Measurements from ENCODE around the gene PALM. TPM values are rescaled to one million over a fixed set of nuclear protein-coding genes. Genes with fewer than 3 reads are reported as not detected.

PALM gene
- total and polyA plus RNA-seq, 10 of the 15 experiments (the other 5 are each of a cell fraction or from before 2014, with no cell fraction given), result 0.09 to 0.95 (median 0.23) TPM; not detected in 2

DNA sequence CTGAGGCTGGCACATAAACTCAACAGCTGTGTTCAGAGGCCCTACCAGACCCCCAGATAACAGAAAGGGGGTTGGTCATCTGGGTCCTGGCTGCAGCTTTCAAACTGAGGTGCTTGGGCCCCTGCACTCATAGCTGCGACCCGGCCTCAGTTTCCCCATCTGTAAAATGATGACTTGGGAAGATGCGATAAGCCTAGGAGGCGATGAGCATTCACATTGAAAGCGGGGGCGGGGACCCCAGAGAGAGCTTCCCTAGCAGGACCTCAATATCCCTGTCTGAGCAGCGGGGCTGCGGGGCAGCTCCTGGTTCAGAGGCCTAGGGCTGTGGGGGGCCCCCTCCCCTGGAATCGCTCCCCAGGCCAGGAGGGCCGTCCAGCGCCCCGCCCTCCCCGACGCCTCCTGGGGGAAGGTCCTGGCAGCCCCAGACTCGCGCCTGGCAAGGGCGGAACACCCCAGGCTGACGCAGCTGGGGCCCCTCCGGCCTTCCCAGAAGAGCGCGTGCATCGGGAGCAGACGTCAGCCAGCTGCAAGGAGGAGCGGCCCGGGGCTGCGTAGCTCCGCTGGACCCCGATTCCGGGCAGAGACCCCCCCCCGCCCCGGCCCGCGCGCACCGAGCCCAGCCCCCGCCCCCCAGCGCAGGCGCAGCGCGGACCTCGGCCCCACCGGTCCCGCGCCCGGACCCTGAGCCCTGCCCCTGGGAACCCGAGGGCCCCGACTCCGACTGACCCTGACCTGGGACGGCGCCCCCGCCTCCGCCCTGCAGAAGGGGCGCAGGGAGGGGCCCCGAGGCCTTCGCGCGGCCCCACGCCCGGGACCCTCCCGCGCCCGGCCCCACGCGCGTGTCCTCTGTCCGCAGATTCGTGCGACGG lies 29.1 kb upstream of the PALM start (continued):
- TF ChIP-seq, protein P1, sequence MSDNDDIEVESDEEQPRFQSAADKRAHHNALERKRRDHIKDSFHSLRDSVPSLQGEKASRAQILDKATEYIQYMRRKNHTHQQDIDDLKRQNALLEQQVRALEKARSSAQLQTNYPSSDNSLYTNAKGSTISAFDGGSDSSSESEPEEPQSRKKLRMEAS (IDR thresholded peaks at IDR 0.05; ENCODE audit: low read depth, low read length), result no peak
- peak; percentile 88 for TF ChIP-seq DPF2 (IDR thresholded peaks at IDR 0.05)

DNA sequence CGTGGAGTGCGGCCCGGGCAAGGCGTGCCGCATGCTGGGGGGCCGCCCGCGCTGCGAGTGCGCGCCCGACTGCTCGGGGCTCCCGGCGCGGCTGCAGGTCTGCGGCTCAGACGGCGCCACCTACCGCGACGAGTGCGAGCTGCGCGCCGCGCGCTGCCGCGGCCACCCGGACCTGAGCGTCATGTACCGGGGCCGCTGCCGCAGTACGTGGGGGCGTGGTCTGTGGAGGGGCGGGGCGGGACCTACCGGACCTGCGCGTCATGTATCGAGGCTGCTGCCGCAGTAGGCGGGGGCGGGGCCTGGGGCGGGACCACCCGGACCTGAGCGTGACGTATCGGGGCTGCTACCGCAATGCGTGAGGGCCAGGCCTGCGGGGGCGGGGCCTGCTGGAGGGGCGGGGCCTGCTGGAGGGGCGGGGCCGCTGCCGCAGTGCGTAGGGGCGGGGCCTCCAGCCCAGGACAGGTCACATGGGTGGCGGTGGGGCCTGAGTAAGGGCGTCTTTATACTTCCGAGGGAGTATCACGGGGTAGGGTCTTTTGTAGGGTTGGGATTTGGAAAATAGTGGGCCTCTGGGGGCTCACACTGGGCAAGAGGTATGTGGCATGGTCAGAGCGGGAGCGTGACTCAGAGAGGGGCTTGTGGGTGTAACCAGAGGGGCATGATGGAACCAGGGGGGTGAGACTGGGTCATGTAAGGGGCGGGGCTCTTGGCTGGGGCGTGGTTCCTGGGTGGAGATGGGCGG lies 28.3 kb upstream of the PALM start:
- Histone ChIP-seq H3K9ac (ENCODE audit: control insufficient read depth, insufficient read depth, low read length) (peak overlapping the region; percentile 65; the same call in 1 of the 2 replicates), H3K36me3 (ENCODE audit: control insufficient read depth in 2 of 2, insufficient read depth in 2 of 2, low read length in 1 of 2) (no peaks in the 10 kb centered on the region), H3K4me1 (ENCODE audit: control insufficient read depth, insufficient read depth, low read length) (peaks cover 11% of the 10 kb centered on the region), H3K4me2 (ENCODE audit: control insufficient read depth, insufficient read depth) (peak overlapping the region; percentile 86), H3K27me3 (replicated peaks in 1 of 2; ENCODE audit: control insufficient read depth in 2 of 2, insufficient read depth in 2 of 2, low read length in 1 of 2) (no peaks in the 10 kb centered on the region), H3K79me2 (ENCODE audit: control insufficient read depth, insufficient read depth, low read length) (no peaks in the 10 kb centered on the region), H2AFZ (ENCODE audit: control insufficient read depth, low read depth, low read length) (peak overlapping the region; percentile 97), H3K4me3 (peak overlapping the region; percentile 78; the same call in 1 of the 2 replicates), H3K9me3 (replicated peaks; ENCODE audit: control insufficient read depth, insufficient read depth, low read length) (no peaks in the 10 kb centered on the region), H4K20me1 (ENCODE audit: control insufficient read depth, insufficient read depth) (no peaks in the 10 kb centered on the region; the same call in 1 of the 2 replicates), H3K27ac (ENCODE audit: control insufficient read depth, insufficient read depth) (peak overlapping the region; percentile 84)
- DNase-seq (ENCODE audit: low read depth, low spot score) (peak; percentile 93), FAIRE-seq (peak; percentile 95), ATAC-seq (peak; percentile 87)
- CTCF ChIA-PET, result interaction anchor here (1.4 kb wide), 1 partner anchor 53 kb away, joined by 4 read pairs; no protein-coding TSS in a partner anchor
- 0% methylated on average over 41 of the region's 70 CpGs for WGBS (ENCODE audit: insufficient coverage, insufficient replicate concordance, low lambda C conversion rate, missing lambda C conversion rate)
- in situ Hi-C loops (cut with MboI) (no loop called here), intact Hi-C loops (cut with micrococcal nuclease; ENCODE audit: unreplicated experiment) (loop anchor here (2.0 kb wide), 2 partner anchors 18 to 22 kb away; partner anchors contain the start of gene RNF126)
- RAD21 ChIA-PET (ENCODE audit: unreplicated experiment), result interaction anchor here (1.5 to 2.0 kb wide), 2 partner anchors 17 to 106 kb away, joined by 4 to 8 read pairs; partner anchors contain the start of gene RNF126
- SMC1A ChIA-PET (ENCODE audit: uncharacterized antibody, unreplicated experiment), result interaction anchor here (1.2 kb wide), 1 partner anchor 49 kb away, joined by 3 read pairs; no protein-coding TSS in a partner anchor
- BruUV-seq (replicated peaks), result no TSS peak
- POLR2A ChIA-PET, result interaction anchor here (0.6 to 1.9 kb wide), 5 partner anchors 12 to 253 kb away, joined by 3 to 5 read pairs (median 5); no protein-coding TSS in a partner anchor
- TF ChIP-seq MXI1 (IDR thresholded peaks at IDR 0.05; ENCODE audit: low read depth, low read length), result peak; percentile 54
- TF ChIP-seq TCF12 (IDR thresholded peaks at IDR 0.05; ENCODE audit: low read depth, low read length), result no peak
- TF ChIP-seq, protein P2, sequence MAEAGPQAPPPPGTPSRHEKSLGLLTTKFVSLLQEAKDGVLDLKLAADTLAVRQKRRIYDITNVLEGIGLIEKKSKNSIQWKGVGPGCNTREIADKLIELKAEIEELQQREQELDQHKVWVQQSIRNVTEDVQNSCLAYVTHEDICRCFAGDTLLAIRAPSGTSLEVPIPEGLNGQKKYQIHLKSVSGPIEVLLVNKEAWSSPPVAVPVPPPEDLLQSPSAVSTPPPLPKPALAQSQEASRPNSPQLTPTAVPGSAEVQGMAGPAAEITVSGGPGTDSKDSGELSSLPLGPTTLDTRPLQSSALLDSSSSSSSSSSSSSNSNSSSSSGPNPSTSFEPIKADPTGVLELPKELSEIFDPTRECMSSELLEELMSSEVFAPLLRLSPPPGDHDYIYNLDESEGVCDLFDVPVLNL (IDR thresholded peaks at IDR 0.05; ENCODE audit: low read depth, low read length), result no peak; the same call in 1 of the 2 replicates
- peak; percentile 10; the same call in 1 of the 2 replicates for TF ChIP-seq SMC3 (IDR thresholded peaks at IDR 0.05; ENCODE audit: borderline replicate concordance, low read length)
- TF ChIP-seq, protein P3, sequence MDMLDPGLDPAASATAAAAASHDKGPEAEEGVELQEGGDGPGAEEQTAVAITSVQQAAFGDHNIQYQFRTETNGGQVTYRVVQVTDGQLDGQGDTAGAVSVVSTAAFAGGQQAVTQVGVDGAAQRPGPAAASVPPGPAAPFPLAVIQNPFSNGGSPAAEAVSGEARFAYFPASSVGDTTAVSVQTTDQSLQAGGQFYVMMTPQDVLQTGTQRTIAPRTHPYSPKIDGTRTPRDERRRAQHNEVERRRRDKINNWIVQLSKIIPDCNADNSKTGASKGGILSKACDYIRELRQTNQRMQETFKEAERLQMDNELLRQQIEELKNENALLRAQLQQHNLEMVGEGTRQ (IDR thresholded peaks at IDR 0.05; ENCODE audit: borderline replicate concordance, low read depth, low read length), result peak; percentile 38
- TF ChIP-seq, protein P4, sequence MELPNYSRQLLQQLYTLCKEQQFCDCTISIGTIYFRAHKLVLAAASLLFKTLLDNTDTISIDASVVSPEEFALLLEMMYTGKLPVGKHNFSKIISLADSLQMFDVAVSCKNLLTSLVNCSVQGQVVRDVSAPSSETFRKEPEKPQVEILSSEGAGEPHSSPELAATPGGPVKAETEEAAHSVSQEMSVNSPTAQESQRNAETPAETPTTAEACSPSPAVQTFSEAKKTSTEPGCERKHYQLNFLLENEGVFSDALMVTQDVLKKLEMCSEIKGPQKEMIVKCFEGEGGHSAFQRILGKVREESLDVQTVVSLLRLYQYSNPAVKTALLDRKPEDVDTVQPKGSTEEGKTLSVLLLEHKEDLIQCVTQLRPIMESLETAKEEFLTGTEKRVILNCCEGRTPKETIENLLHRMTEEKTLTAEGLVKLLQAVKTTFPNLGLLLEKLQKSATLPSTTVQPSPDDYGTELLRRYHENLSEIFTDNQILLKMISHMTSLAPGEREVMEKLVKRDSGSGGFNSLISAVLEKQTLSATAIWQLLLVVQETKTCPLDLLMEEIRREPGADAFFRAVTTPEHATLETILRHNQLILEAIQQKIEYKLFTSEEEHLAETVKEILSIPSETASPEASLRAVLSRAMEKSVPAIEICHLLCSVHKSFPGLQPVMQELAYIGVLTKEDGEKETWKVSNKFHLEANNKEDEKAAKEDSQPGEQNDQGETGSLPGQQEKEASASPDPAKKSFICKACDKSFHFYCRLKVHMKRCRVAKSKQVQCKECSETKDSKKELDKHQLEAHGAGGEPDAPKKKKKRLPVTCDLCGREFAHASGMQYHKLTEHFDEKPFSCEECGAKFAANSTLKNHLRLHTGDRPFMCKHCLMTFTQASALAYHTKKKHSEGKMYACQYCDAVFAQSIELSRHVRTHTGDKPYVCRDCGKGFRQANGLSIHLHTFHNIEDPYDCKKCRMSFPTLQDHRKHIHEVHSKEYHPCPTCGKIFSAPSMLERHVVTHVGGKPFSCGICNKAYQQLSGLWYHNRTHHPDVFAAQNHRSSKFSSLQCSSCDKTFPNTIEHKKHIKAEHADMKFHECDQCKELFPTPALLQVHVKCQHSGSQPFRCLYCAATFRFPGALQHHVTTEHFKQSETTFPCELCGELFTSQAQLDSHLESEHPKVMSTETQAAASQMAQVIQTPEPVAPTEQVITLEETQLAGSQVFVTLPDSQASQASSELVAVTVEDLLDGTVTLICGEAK (IDR thresholded peaks at IDR 0.05; ENCODE audit: borderline replicate concordance), result no peak
- TF ChIP-seq, protein P5, sequence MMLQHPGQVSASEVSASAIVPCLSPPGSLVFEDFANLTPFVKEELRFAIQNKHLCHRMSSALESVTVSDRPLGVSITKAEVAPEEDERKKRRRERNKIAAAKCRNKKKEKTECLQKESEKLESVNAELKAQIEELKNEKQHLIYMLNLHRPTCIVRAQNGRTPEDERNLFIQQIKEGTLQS (IDR thresholded peaks at IDR 0.05; ENCODE audit: borderline replicate concordance, extremely low read depth, low read depth, low read length), result peak; percentile 48; the same call in 1 of the 2 replicates
- TF ChIP-seq IKZF1 (conservative IDR thresholded peaks at IDR 0.05), result peak; percentile 83; the same call in 1 of the 2 replicates
